ENCODE data around the gene AEBP2. TPM values are rescaled to one million over a fixed set of nuclear protein-coding genes. Genes with fewer than 3 reads are reported as not detected.
"Not testable (repeated sequence)": the region's sequence is repeated elsewhere in the genome, so short reads cannot be mapped to it uniquely, and the experiment has no call there.

AEBP2 gene
- total and polyA plus RNA-seq, 8 donors: 28.2 to 58.6 (median 54.2) TPM

DNA sequence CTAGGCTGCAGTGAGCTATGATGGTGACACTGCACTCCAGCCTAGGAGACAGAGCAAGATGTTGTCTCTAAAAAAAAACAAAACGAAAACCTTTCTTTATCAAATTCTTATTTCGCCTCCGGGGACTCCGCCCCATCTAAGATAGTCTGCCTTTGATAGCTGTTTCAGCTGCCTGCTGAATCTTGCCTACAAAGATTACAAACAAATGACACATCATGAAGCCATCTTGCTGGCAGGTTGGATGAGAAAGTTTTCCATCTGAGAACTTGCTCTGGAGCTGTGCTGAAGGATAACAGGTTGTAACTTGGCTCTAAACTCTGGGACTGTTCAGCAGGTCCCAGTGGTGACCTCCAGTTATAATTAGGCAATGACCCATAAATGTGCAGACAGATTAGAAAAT, 41.8 kb upstream of the AEBP2 start:
- Histone ChIP-seq H3K36me3 (no peaks in the 10 kb centered on the region), H3K27ac (no peak overlapping the region), H3K4me1 (no peaks in the 10 kb centered on the region), H3K27me3 (no peaks in the 10 kb centered on the region), H3K9me3 (no peaks in the 10 kb centered on the region), H3K4me3 (no peak overlapping the region)
- no peak for ATAC-seq
- intact Hi-C loops (cut with DNase I): no loop called here
- TF ChIP-seq, protein P1, sequence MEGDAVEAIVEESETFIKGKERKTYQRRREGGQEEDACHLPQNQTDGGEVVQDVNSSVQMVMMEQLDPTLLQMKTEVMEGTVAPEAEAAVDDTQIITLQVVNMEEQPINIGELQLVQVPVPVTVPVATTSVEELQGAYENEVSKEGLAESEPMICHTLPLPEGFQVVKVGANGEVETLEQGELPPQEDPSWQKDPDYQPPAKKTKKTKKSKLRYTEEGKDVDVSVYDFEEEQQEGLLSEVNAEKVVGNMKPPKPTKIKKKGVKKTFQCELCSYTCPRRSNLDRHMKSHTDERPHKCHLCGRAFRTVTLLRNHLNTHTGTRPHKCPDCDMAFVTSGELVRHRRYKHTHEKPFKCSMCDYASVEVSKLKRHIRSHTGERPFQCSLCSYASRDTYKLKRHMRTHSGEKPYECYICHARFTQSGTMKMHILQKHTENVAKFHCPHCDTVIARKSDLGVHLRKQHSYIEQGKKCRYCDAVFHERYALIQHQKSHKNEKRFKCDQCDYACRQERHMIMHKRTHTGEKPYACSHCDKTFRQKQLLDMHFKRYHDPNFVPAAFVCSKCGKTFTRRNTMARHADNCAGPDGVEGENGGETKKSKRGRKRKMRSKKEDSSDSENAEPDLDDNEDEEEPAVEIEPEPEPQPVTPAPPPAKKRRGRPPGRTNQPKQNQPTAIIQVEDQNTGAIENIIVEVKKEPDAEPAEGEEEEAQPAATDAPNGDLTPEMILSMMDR (IDR thresholded peaks at IDR 0.05): no peak
- DNase-seq: no peak

DNA sequence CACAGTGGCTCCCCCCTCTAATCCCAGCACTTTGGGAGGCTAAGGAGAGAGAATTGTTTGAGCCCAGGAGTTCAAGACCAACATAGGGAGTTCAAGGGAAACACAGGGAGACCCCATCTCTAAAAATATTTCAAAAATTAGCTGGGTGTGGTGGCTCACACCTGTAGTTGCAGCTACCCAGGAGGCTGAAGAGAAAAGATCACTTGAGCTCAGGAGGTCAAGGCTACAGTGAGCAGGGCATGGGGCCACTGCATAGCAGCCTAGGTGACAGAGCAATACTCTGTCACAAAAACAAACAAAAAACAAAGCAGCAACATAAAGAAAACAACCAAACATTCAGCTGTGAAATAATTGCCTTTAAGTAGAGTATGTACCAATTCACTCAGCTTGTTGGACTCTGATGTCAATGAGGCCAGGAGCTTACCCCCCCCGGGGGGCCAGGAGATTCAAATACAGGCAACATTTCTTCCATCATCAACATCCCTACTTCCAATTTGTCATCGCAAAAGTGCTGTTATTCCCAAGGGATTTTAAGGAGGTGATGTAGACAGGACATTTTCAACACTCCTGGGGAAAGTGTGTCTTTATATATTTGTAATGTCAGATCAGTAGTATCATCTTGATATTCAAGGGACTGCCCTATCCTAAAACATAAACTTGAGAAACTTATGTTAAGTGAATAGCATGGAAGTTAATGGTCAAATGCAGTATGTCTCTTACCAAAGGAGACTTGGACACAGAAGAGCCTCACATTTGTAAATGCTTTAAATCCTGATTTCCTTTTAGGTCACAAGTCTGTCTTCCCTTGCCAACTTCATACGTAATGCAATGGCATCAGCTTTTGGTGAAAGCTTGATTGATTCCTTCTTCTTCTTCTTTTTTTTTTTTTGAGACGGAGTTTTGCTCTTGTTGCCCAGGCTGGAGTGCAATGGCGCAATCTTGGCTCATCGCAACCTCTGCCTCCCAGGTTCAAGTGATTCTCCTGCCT, 40.6 kb upstream of the AEBP2 start:
- no peaks in the 10 kb centered on the region for H3K4me1 ChIP-seq
- no peaks in the 10 kb centered on the region for H3K27me3 ChIP-seq
- no peaks in the 10 kb centered on the region for H3K36me3 ChIP-seq
- no peak for ATAC-seq
- H3K9me3 ChIP-seq: no peaks in the 10 kb centered on the region
- no peak overlapping the region for H3K4me3 ChIP-seq
- TF ChIP-seq, protein P1 (IDR thresholded peaks at IDR 0.05): no peak
- no peak overlapping the region for H3K27ac ChIP-seq
- intact Hi-C loops (cut with DNase I): no loop called here
- no peak for DNase-seq

DNA sequence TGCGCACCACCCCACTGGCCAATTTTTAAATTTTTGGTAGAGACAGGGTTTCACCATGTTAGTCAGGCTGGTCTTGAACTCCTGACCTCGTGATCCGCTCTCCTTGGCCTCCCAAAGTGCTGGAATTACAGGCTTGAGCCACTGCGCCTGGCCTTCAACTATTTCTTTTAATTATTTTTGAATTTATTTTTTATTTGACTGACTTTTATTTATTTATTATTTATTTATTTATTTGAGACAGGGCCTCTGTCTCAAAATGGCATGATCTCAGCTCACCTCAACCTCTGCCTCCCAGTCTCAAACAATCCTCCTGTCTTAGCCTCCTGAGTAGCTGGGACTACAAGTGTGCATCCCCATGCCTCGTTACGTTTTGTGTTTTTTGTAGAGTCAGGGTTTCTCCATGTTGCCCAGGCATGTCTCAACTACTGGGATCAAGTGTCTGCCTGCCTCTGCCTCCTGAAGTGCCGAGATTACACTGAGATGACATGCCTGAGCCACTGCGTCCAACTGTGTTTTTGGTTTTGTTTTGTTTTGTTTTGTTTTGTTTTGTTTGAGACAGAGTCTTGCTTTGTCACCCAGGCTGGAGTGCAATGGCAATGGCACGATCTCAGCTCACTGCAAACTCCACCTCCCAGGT, 38.5 kb upstream of the AEBP2 start:
- H3K27ac ChIP-seq; H3K4me3 ChIP-seq; H3K36me3 ChIP-seq; H3K4me1 ChIP-seq; intact Hi-C loops (cut with DNase I); H3K9me3 ChIP-seq; H3K27me3 ChIP-seq; ATAC-seq; DNase-seq: not testable (repeated sequence)

GRCh38 chr12:19402211-19402610, 37.1 kb upstream of the AEBP2 start:
- H3K27ac ChIP-seq: no peak overlapping the region
- no peaks in the 10 kb centered on the region for H3K27me3 ChIP-seq
- ATAC-seq (no peak), DNase-seq (no peak)
- H3K9me3 ChIP-seq: no peaks in the 10 kb centered on the region
- TF ChIP-seq, protein P1 (IDR thresholded peaks at IDR 0.05): no peak
- no peaks in the 10 kb centered on the region for H3K4me1 ChIP-seq
- no peaks in the 10 kb centered on the region for H3K36me3 ChIP-seq
- intact Hi-C loops (cut with DNase I): no loop called here
- no peak overlapping the region for H3K4me3 ChIP-seq

DNA sequence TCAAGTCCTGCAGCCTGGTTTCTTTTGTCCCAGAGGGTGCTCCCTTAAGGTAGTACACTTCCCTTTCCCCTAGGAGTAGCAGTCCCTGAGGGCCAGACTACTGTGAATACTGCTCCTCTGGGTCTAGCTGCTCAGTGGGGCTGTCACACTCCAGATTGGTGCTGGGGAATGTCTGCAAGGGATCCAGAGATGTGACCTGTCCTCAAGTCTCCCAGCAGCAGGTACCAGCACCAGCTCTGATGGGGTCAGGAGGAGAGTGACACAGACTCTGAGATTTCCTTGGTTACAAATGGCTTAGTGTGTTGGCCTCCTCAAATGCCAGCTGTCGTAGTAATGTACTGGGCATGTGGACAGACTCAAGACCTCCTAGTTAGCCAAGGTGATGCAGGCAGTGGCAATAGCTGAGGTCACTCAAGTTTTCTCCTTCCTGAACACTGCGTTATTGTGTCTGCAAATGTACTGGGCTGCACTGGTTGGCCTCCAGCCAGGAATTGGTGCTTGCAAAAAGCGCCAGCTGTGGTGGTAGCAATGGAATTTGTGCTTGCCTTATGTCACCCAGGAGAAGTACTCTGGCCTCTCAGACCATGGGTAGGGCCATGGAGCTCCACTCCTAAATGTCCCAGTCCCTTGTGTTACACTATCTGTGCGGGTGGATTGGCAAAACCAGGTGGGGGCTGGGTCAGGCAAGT, 36.4 kb upstream of the AEBP2 start:
- peak; percentile 64 for ATAC-seq
- DNase-seq: peak in 1 of 4 donors; percentile 21

More for the DNA sequence above, 36.4 kb upstream of the AEBP2 start:
- Histone ChIP-seq H3K9me3 (no peaks in the 10 kb centered on the region), H3K4me1 (no peaks in the 10 kb centered on the region), H3K36me3 (no peaks in the 10 kb centered on the region), H3K27me3 (no peaks in the 10 kb centered on the region), H3K27ac (no peak overlapping the region), H3K4me3 (no peak overlapping the region)
- TF ChIP-seq, protein P1 (IDR thresholded peaks at IDR 0.05): no peak
- intact Hi-C loops (cut with DNase I): no loop called here

Measured in left lung (tissue), 10 donors.